HCT116 (cell line): ENCODE measurements around the gene ACADSB.

Experiments used
- EZH2 ChIP-seq: fragments of 200-600 bp; sonication (generic); IDR thresholded peaks from 2 replicates; pipeline ENCODE4 v1.6.1; 2017; ENCODE audit warnings: antibody characterized with exemption, mixed run types
- POLR2A ChIP-seq: IDR thresholded peaks from 2 replicates; pipeline ENCODE4 v1.7.0; 2011; ENCODE audit warnings: borderline replicate concordance; ENCODE audit not compliant: insufficient read depth, insufficient read length; ENCODE audit errors: extremely low read depth
- POLR2AphosphoS5 ChIP-seq: IDR thresholded peaks from 2 replicates; pipeline ENCODE4 v1.6.1; 2011; ENCODE audit warnings: mild to moderate bottlenecking, low read depth, low read length, moderate library complexity
- RAD21 ChIP-seq: IDR thresholded peaks from 2 replicates; pipeline ENCODE4 v1.6.1; 2012; ENCODE audit warnings: low read depth, mild to moderate bottlenecking
- SP1 ChIP-seq: IDR thresholded peaks from 2 replicates; pipeline ENCODE4 v1.6.1; 2012; ENCODE audit warnings: low read depth
- YY1 ChIP-seq: IDR thresholded peaks from 2 replicates; pipeline ENCODE4 v1.6.1; 2011; ENCODE audit warnings: low read length, low read depth, moderate library complexity, mild to moderate bottlenecking; ENCODE audit not compliant: insufficient replicate concordance; ENCODE audit errors: extremely low read depth
- ZFX ChIP-seq: fragments of 450-650 bp; IDR thresholded peaks from 2 replicates; pipeline ENCODE4 v1.6.1; 2017
- ZNF274 ChIP-seq: fragments of 200-500 bp; sonication (Bioruptor generic); IDR thresholded peaks from 2 replicates; pipeline ENCODE4 v1.6.1; 2014; ENCODE audit warnings: mild to moderate bottlenecking, low read depth, low read length, inconsistent platforms
- TF ChIP-seq, protein P1 (sequence below), 3 experiments: fragments of 200-600 bp in 1 of 3; sonication (generic) in 1 of 3; IDR thresholded peaks in 2 of 3; conservative IDR thresholded peaks in 1 of 3; 2 replicates each; pipeline ENCODE4 v1.5.1; 2012 to 2017; ENCODE audit warnings: low read depth in 2 of 3, low read length in 2 of 3, antibody characterized with exemption in 1 of 3, borderline replicate concordance in 1 of 3, control low read depth in 1 of 3, mild to moderate bottlenecking in 1 of 3, mixed read lengths in 1 of 3, mixed run types in 1 of 3, moderate library complexity in 1 of 3; ENCODE audit not compliant: insufficient read depth in 1 of 3

- TF ChIP-seq EZH2 (no peak), ZNF274 (no peak), POLR2A (no peak), RAD21 (no peak), ZFX (no peak), YY1 (no peak), SP1 (no peak), POLR2AphosphoS5 (no peak)
- TF ChIP-seq, protein P1, sequence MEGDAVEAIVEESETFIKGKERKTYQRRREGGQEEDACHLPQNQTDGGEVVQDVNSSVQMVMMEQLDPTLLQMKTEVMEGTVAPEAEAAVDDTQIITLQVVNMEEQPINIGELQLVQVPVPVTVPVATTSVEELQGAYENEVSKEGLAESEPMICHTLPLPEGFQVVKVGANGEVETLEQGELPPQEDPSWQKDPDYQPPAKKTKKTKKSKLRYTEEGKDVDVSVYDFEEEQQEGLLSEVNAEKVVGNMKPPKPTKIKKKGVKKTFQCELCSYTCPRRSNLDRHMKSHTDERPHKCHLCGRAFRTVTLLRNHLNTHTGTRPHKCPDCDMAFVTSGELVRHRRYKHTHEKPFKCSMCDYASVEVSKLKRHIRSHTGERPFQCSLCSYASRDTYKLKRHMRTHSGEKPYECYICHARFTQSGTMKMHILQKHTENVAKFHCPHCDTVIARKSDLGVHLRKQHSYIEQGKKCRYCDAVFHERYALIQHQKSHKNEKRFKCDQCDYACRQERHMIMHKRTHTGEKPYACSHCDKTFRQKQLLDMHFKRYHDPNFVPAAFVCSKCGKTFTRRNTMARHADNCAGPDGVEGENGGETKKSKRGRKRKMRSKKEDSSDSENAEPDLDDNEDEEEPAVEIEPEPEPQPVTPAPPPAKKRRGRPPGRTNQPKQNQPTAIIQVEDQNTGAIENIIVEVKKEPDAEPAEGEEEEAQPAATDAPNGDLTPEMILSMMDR (IDR thresholded peaks at IDR 0.05 in 2 of 3, conservative IDR thresholded peaks at IDR 0.05 in 1 of 3; ENCODE audit: borderline replicate concordance in 1 of 3, insufficient read depth in 1 of 3, low read depth in 2 of 3, low read length in 2 of 3), result no peak
These were observed 78.5 kb downstream of the ACADSB start for GRCh38 chr10:123087348-123087747.
